ENCODE results near the gene CMTM7. TPM values are rescaled to one million over a fixed set of nuclear protein-coding genes. Genes with fewer than 3 reads are reported as not detected.

Gene CMTM7
- total and polyA plus RNA-seq, 12 donors = 5.4 to 19.2 (median 13.0) TPM

DNA sequence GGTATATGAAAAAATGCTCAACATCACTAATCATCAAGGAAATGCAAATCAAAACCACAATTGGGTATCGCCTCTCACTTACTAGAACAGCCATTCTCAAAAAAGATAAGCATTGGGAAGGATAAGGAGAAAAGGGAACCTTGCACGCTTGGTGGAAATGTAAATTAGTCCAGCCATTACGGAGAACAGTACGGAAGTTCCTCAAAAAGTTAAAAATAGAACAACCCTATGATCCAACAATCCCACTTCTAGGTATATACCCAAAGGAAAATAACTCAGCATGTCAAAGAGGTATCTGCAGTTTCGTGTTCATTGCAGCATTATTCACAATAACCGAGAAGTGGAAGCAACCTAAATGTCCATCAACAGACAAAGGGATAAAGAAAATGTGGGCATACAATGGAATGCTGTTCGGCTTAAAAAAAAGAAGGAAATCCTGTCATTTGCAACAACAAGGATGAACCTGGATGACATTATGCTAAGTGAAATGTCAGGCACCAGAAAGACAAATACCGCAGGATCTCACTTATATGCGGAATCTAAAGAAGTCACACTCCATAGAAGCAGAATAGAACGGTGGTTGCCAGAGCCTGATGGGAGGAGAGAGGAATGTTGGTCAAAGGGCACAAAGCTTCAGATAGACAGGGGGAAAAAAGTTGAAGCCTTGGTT lies 11.7 kb upstream of the CMTM7 start:
- Histone ChIP-seq H3K27me3 (no peaks in the 10 kb centered on the region), H3K36me3 (replicated peaks in 1 of 2) (no peaks in the 10 kb centered on the region), H3K27ac (no peak overlapping the region), H3K9me3 (replicated peaks in 1 of 3) (no peaks in the 10 kb centered on the region), H3K4me1 (replicated peaks in 1 of 2) (no peaks in the 10 kb centered on the region), H3K4me3 (no peak overlapping the region)
- intact Hi-C loops (cut with DNase I) = no loop called here
- DNase-seq = no peak
- TF ChIP-seq POLR2A (IDR thresholded peaks at IDR 0.05) = no peak
- TF ChIP-seq, protein P1, sequence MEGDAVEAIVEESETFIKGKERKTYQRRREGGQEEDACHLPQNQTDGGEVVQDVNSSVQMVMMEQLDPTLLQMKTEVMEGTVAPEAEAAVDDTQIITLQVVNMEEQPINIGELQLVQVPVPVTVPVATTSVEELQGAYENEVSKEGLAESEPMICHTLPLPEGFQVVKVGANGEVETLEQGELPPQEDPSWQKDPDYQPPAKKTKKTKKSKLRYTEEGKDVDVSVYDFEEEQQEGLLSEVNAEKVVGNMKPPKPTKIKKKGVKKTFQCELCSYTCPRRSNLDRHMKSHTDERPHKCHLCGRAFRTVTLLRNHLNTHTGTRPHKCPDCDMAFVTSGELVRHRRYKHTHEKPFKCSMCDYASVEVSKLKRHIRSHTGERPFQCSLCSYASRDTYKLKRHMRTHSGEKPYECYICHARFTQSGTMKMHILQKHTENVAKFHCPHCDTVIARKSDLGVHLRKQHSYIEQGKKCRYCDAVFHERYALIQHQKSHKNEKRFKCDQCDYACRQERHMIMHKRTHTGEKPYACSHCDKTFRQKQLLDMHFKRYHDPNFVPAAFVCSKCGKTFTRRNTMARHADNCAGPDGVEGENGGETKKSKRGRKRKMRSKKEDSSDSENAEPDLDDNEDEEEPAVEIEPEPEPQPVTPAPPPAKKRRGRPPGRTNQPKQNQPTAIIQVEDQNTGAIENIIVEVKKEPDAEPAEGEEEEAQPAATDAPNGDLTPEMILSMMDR (IDR thresholded peaks at IDR 0.05) = no peak
- 75 to 79% (median 78%) methylated on average over 10 of the region's 10 CpGs for WGBS, 4 donors

DNA sequence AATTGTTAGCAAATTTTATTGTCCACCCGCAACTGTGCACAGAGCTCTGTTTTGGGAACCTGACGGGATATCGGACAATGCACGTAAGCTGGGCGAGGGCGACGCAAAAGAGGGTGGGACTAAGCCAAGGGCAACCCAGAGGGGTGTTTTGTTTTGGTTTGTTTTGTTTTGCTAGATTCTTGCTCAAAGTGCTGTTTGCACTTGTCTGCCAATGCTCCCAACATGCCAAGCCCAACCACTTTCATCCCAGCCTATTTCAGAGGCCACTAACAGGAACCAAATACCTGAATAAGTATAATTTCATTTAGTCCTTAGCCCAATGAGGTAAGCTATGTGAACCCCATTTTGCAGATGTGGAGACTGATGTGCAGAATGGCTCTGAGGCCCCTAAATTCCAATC lies 9.7 kb upstream of the CMTM7 start:
- H3K4me3 ChIP-seq = no peak overlapping the region
- TF ChIP-seq POLR2A (IDR thresholded peaks at IDR 0.05) = no peak
- TF ChIP-seq, protein P1 (IDR thresholded peaks at IDR 0.05) = no peak
- H3K36me3 ChIP-seq (replicated peaks in 1 of 2) = no peaks in the 10 kb centered on the region
- no peaks in the 10 kb centered on the region for H3K4me1 ChIP-seq (replicated peaks in 1 of 2)
- H3K27me3 ChIP-seq = no peaks in the 10 kb centered on the region
- H3K27ac ChIP-seq = no peak overlapping the region
- WGBS, 4 donors = 60 to 77% (median 71%) methylated on average over 7 of the region's 7 CpGs
- intact Hi-C loops (cut with DNase I) = no loop called here
- H3K9me3 ChIP-seq (replicated peaks in 1 of 3) = no peaks in the 10 kb centered on the region
- peak in 1 of 7 donors; percentile 42 for DNase-seq

DNA sequence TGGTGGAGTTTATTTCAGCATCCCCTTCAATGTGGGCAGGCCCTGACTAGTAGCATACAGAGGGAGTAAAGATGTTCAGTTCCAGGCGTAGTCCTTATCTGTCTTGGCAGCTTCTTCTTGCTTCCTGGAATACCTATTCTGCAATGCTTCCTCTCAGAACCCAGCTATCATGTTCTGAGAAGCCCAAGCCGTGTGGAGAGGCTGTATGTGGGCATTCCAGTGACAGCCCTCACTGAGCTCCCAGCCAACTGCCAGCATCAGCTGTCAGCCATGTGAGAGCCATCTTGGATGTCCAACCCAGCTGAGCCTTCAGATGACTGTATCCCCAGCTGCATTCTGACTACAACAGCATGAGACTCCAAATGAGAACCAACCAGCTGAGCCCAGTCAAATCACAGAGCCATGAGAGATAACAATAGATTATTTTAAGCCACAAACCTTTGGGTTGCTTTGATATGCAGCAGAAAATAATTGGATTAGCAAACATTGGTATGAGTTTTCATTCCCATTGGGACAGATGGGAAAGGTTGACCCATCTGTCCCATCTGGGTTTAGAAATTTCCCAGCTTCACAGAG lies 8.4 kb upstream of the CMTM7 start:
- no peaks in the 10 kb centered on the region for H3K36me3 ChIP-seq (replicated peaks in 1 of 2)
- intact Hi-C loops (cut with DNase I) = no loop called here
- no peak for DNase-seq
- TF ChIP-seq POLR2A (IDR thresholded peaks at IDR 0.05) = no peak
- TF ChIP-seq, protein P1 (IDR thresholded peaks at IDR 0.05) = no peak
- no peaks in the 10 kb centered on the region for H3K9me3 ChIP-seq (replicated peaks in 1 of 3)
- WGBS, 4 donors = 69 to 84% (median 76%) methylated on average over 2 of the region's 2 CpGs
- no peaks in the 10 kb centered on the region for H3K4me1 ChIP-seq (replicated peaks in 1 of 2)
- no peak overlapping the region for H3K27ac ChIP-seq
- no peak overlapping the region for H3K4me3 ChIP-seq
- no peaks in the 10 kb centered on the region for H3K27me3 ChIP-seq

DNA sequence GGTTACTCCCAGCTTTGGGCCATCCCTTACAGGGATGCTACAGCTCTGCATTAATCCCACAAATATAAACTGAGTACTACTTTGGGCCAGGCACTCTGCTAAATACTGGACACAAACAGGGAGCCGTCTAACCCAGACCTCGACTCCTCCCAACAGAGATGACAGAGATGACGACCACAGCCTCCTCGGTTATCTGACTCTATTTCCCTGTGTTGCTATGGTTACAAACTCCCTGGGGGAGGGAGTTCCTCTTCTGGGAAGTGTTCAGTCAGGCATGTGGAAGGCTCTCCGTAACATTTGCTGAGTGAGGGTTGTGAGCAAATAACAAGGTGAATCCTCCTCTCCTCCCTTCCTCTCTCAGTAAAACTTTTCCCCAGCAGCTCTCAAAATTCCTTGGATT lies 6.7 kb upstream of the CMTM7 start:
- Histone ChIP-seq H3K27ac (no peak overlapping the region), H3K4me1 (replicated peaks in 1 of 2) (no peaks in the 10 kb centered on the region), H3K27me3 (no peaks in the 10 kb centered on the region), H3K9me3 (replicated peaks in 1 of 3) (no peaks in the 10 kb centered on the region), H3K4me3 (no peak overlapping the region), H3K36me3 (replicated peaks in 1 of 2) (no peaks in the 10 kb centered on the region)
- no peak for TF ChIP-seq POLR2A (IDR thresholded peaks at IDR 0.05)
- TF ChIP-seq, protein P1 (IDR thresholded peaks at IDR 0.05) = no peak
- intact Hi-C loops (cut with DNase I) = no loop called here
- 25 to 47% (median 37%) methylated on average over 5 of the region's 5 CpGs for WGBS, 4 donors
- no peak for DNase-seq

All from adrenal gland (tissue), 12 donors.